ENCODE measurements around the gene RNF220.

Gene RNF220

DNA sequence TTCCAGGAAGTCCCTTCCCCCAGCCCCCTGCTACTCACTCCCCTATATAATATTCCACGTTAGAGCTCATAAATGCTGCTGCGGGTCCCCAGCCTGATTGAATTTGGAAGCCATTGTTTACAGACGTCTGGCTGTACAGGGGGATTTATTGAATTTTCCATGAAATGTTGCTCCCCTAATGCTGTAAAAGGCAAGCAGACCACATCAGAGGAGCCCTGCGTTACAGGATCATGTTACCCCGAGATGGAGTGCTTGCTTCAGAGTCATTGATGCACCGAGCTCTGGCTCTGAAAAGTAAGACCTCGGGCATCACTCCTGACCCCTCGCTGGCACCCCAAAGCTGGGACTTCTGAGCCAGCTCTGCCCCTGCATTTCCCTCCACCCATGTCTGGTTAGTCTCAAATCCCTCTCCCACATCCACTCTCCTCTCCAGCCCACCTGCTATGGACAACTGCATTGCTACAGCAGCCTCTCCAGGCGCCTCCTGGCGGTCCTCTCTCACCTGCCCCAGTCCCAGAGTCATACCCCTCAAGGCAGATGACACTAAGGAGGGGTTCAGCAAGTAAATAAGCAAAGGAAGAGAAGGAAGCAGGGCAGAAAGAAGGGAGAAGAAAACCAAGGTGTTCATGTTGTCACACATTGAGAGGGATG is 141.5 kb downstream of the RNF220 start:
- peak; percentile 40 for DNase-seq (ENCODE audit: low spot score)
- TF ChIP-seq, protein P1, sequence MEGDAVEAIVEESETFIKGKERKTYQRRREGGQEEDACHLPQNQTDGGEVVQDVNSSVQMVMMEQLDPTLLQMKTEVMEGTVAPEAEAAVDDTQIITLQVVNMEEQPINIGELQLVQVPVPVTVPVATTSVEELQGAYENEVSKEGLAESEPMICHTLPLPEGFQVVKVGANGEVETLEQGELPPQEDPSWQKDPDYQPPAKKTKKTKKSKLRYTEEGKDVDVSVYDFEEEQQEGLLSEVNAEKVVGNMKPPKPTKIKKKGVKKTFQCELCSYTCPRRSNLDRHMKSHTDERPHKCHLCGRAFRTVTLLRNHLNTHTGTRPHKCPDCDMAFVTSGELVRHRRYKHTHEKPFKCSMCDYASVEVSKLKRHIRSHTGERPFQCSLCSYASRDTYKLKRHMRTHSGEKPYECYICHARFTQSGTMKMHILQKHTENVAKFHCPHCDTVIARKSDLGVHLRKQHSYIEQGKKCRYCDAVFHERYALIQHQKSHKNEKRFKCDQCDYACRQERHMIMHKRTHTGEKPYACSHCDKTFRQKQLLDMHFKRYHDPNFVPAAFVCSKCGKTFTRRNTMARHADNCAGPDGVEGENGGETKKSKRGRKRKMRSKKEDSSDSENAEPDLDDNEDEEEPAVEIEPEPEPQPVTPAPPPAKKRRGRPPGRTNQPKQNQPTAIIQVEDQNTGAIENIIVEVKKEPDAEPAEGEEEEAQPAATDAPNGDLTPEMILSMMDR (IDR thresholded peaks at IDR 0.05; ENCODE audit: extremely low read depth, missing control alignments), result no peak

DNA sequence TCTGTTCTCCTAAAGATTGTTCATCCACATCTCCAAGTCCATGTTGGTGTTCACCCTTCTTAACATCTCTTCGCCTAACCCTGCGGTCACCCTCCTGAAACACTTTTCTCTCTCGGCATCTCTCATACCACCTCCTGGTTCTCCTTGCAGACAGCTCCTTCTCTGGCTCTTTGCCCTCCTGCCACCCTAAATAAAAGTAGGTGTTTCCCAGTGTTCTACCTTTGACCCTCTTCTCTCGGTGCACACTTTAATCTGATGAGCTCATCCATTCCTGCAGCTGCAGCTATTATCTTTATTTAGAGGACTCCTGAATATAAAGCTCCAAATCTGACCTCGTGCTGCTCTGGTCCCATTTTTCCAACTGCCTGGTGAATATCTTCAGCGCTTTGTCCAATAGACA is 142.3 kb downstream of the RNF220 start:
- TF ChIP-seq, protein P1 (IDR thresholded peaks at IDR 0.05; ENCODE audit: extremely low read depth, missing control alignments), result no peak

DNA sequence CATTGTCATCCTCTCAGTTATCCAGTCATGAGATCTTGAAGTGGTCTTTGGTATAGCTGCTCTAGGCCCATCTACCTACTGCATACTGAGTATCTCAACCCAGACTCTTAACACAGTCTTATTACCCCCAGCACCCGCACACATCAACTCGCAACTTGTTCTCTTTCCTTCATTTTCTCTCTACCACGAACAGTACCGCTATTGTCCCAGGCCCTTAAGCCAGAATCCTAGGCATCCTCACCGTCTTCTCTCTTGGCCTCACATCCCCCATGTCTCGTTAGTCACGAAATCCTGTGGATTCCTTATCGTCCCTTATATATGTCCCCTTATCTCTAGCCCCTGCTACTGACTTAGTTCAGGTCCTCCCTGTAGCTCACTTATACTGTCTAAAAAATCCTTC is 142.8 kb downstream of the RNF220 start:
- DNase-seq (ENCODE audit: low spot score), result no peak
- TF ChIP-seq, protein P1 (IDR thresholded peaks at IDR 0.05; ENCODE audit: extremely low read depth, missing control alignments), result no peak

More for the DNA sequence above, 142.3 kb downstream of the RNF220 start:
- no peak for DNase-seq (ENCODE audit: low spot score)

DNA sequence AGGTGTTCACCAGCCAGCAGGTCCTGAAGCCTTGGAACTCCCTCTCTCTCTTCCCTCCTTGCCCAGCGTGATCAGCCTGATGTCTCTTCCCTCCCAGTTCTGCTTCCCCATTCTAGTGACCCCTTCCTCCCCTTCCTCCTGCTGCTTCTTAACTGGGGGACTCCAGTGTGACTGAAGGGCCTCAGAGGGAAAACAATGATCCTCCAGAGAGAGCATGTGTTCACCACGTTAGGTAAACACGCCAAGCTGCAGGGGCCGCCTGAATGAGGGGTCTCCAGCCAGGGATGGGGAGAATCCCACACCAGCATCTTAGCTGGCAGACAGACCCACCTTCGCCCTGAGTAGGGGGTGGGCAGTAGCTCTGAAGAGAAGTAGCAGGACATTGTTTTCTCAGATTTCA is 144.5 kb downstream of the RNF220 start:
- DNase-seq (ENCODE audit: low spot score), result no peak
- TF ChIP-seq, protein P1 (IDR thresholded peaks at IDR 0.05; ENCODE audit: extremely low read depth, missing control alignments), result no peak

DNA sequence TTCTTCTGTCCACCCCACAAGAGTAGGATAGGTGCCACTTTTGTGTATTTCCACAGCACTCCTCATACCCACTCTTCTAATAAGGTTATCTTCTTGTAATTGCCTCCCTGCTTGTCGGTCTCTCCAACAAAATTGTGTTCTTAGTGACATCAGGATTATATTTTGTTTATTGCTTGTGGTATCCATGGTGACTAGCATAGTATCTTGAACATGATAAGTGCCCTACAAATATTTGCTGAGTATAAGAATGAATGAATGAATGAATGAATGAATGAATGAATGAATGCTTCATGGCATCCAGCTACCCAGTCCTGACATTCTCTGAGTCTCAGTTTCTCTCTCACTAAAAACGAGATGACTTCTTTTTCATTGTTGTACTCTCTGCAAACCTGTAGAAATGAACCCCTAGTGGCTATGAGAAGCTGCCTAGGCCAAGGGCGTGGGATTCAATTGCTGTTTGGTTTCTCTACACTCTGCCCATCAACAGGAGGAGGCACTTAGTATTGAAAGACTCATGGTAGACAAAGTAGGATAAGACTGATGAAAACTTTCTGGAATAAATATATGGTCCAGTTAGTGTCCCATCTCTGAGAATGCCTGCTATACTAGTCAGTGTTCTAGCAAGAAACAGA is 148.2 kb downstream of the RNF220 start:
- no peak for DNase-seq (ENCODE audit: low spot score)
- TF ChIP-seq, protein P1 (IDR thresholded peaks at IDR 0.05; ENCODE audit: extremely low read depth, missing control alignments), result no peak

DNA sequence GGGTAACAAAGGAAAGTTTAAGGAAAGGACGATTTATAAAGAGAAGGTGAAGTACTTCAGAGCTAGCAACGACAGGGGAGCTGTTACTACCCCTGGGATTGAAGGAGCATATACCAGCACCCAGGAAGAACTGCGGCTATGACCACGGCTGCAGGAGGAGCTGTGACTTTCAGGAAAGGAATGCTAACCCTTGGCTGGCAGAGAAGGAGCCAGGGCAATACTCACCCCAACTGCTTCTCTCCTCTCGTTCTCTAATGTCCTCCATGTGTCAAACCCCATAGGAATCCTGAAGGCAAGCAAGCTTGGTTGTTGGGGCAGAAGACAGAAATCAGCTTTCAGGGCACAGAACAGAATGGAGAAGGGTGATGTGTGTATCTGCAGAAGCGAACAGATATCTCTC is 148.7 kb downstream of the RNF220 start:
- TF ChIP-seq, protein P1 (IDR thresholded peaks at IDR 0.05; ENCODE audit: extremely low read depth, missing control alignments), result no peak
- DNase-seq (ENCODE audit: low spot score), result no peak

DNA sequence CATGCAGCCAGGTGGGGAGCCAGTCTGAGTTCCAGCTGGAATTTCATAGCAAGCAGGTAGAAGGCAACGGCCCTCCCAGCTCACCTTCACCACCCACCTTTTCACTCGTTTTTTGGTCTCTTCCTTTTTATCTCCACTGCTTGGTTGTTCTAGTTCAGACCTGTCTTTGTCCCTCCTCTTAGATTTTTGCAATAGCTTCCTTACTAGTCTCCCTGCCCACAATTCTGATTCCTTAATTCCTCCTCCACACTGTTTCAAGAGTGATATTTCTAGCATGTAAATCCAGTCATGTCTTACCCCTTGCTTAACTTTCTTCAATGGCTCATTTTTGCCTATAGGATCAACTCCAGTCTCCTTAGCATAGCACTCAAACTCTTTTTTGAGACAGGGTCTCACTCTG is 149.7 kb downstream of the RNF220 start:
- TF ChIP-seq, protein P1 (IDR thresholded peaks at IDR 0.05; ENCODE audit: extremely low read depth, missing control alignments), result no peak
- no peak for DNase-seq (ENCODE audit: low spot score)
